Erythroblast (primary cell): ENCODE results near the gene PLOD3.

Experiments used
- GATA1 ChIP-seq: IDR thresholded peaks from 2 replicates; pipeline ENCODE4 v1.6.1; 2011; ENCODE audit warnings: low read depth, mild to moderate bottlenecking, control low read depth, low read length, moderate library complexity
- POLR2A ChIP-seq: IDR thresholded peaks from 2 replicates; pipeline ENCODE4 v1.6.1; 2011; ENCODE audit warnings: mild to moderate bottlenecking, low read length

GRCh38 chr7:101207459-101207858 lies 9.9 kb downstream of the PLOD3 start:
- TF ChIP-seq POLR2A = no peak
- TF ChIP-seq GATA1 = no peak
